SH-SY5Y (cell line): Measurements from ENCODE around the gene MAPKAPK3.

Experiments
- GATA2 ChIP-seq: IDR thresholded peaks from 2 replicates; pipeline ENCODE4 v1.6.1; 2011; ENCODE audit warnings: mild to moderate bottlenecking, low read depth, low read length
- GATA3 ChIP-seq: IDR thresholded peaks from 2 replicates; pipeline ENCODE4 v1.6.1; 2011; ENCODE audit warnings: low read depth, mild to moderate bottlenecking, low read length, moderate library complexity

Gene MAPKAPK3

DNA sequence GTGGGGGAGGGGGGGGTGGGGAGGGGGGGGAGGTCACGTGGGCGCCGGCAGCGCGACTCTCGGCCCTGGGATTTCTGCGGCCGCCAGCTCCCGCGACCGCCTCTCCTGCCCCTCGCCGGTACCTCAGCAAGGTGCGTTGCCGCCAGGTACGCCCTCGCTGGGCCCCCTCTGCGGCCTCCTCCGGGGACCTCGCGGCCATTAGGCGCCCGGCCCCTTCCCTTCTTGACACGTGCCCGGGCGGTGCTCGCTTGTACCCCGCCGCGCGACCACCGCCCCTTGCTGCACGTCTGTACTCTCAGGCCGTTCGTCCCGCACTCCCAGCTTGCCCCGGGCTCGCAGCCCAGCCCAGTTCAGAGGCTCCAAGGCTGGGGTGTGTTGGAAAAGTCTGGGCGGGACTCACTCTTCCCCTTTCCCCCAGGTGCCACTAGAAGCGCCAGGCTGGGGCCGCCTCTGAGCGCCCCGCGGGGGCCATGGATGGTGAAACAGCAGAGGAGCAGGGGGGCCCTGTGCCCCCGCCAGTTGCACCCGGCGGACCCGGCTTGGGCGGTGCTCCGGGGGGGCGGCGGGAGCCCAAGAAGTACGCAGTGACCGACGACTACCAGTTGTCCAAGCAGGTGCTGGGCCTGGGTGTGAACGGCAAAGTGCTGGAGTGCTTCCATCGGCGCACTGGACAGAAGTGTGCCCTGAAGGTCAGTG, at the start of gene MAPKAPK3:
Gene MAPKAPK3, plus strand, starts transcription at position 56 of the 696 bp plus-strand sequence. Its CDS starts 415 bp downstream, at position 471.
- TF ChIP-seq GATA2 (no peak), GATA3 (no peak)

DNA sequence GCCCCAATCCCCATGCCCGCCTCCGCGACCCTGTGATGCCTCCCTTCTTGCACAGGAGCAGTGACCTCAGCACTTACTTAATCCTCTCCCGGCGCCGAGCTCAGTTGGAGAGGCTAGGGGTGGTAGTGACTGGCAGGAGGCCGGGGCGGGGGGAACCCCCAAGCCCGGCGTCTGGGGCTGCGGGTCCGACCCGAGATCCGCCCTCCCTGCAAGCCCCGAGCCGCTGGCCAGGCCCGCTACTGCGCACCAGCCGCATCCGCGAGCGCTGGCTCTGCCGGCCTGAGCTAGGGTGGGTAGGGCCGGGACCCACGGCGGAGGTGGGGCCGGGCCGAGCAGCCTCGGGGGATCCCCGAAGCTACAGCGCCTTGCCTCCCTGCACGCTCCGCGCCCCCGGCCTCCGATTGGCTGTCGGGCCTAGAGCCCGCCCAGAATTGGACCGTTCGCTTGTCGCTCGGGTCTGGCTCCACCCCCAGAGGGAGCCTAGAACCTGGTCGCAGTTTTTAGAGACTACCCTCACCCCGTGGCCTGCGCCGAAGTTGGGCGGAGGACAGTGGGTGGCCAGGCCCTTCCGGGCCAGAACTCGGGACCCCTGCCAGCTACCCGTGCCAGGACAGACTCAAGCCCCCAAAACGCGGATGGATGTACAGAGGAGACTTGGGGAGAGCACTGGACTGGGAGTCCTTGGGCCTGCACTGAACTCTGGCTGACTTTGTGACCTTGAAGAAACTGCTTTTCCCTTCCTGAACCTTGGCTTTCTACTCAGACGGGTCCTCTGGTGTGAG, 49.4 kb upstream of the MAPKAPK3 start, which contains the start of gene C3orf18:
Gene C3orf18, minus strand, starts transcription at position 362 of the 782 bp plus-strand sequence. CDS start 2,048 bp downstream, outside the sequence.
- TF ChIP-seq GATA3: no peak
- TF ChIP-seq GATA2: no peak

- no peak for TF ChIP-seq GATA3
- no peak for TF ChIP-seq GATA2
These were observed 47.8 kb upstream of the MAPKAPK3 start, which contains the start of gene HEMK1 for GRCh38 chr3:50568947-50569749. Gene HEMK1, plus strand, starts transcription at chr3:50569522. Its CDS starts 1,583 bp downstream, at chr3:50571105.

DNA sequence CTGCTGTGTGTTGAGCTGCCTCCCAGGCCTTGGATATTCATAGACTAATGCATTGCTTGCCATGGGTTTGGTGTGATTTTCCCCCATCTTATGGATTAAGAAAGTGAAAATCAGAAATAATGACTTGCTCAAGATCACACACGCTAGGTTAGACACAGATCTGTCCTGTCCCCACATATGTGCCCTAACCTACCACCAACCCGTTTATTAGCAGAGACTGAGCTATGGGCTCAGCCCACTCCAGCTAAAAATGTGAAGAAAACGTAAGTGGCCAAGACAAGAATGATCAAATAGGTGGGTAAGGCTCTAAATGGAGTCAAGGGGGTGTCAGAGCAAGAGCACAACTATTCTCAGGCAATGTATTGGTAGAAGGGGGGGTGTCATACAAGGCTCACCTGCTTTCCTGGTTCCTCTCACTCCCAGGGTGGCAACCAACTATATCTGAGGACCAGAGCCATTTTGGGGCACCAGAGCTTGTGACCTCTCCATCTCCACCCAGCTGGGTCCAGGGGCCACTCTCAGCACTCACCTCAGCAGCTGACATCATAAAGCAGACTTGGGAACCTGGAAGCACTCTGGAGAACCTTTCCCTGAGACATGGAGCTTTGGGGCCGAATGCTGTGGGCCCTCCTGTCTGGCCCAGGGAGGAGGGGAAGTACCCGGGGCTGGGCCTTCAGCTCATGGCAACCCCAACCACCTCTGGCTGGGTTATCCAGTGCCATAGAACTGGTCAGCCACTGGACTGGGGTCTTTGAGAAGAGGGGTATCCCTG, 46.3 kb upstream of the MAPKAPK3 start:
- no peak for TF ChIP-seq GATA3
- TF ChIP-seq GATA2: no peak

GRCh38 chr3:50571486-50571885, 45.5 kb upstream of the MAPKAPK3 start:
- TF ChIP-seq GATA3 (no peak), GATA2 (no peak)

DNA sequence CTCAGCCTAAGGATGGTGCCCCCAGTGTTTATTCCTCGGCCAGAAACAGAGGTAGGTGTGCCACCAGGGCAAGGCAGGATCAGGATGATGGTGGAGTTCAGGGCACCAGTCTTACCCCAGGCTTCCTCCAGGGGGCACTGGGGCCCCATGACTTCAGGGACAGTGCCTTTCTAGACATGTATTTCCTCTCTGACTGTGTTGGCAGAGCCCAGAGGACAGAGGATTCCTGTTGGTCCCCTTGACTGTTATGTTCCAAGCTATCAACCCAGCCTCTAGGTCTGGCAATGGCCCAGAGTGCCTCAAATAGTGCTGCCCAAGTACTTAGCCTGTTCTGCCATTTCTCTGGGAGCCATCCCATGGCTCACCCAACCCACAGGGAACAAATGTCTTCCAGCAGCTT, 44.8 kb upstream of the MAPKAPK3 start:
- TF ChIP-seq GATA2: no peak
- no peak for TF ChIP-seq GATA3

DNA sequence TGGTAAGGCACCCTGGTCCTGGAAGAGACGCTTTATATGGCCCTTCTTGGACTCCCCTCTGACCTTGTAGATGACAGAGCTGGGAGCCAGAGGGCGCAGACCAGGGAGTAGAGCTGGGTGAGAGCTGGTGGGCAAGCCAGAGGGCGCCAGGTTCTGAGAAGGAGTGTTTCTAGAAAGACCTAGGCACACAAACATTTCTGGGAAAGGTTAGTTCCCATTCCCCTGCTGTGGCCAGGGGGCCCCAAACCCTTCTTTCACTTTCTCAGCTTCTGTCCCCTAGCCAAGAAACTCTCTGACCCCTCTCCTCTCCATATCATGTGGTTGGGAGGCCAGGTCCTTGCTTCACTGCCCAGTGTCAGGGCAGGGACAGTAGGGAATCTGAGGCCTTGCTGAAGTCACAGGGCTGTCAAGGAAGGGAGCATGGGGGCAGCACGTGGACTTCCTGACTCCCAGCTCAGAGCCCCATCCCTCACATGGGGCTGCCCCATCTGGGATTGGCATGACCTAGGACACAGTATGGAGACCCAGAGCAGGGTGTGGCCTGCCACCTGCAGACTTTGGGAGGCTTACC, 44.1 kb upstream of the MAPKAPK3 start:
- TF ChIP-seq GATA2: no peak
- no peak for TF ChIP-seq GATA3

DNA sequence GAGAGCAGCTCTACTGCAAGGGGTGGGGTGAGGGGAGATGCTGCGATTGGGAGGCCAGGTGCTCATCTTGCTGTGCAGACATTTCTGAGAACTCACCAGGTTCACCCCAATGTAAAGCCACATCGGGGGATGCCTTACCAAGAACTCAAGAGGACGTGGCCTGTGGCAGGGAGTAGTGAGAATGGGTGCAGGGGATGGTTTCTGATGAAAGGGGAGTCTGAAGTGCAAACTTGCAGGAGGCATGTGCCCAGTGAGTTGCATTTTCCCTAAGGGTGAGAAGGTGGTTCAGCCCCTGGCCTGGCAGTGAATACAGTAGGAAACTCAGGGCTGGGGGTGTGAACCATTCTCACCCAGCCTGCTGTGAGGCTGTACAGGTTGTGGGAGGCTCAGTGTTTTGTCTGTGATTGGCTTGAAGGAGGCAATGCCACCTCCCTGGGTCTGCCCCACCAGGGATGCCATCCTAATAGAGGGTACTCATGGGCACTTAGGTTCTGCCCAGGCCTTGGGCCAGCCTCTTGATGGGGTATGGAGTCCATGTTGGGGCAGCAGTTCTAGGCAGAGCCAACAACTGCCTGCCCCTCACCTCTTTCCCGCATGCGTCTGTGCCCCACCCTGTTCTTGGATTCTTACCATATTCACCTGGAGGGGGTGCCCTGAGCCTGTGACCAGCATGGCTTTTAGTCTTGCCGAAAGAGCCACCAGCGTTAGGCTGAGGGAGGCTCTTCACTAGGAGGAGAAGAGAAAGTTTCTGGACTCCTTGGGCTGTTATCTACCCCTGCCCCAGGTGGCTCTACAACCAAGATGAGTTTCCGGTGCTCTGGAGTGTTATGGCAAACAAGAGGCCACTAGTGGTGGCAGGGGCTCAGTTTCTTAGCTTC, 43.1 kb upstream of the MAPKAPK3 start:
- no peak for TF ChIP-seq GATA3
- TF ChIP-seq GATA2: no peak

DNA sequence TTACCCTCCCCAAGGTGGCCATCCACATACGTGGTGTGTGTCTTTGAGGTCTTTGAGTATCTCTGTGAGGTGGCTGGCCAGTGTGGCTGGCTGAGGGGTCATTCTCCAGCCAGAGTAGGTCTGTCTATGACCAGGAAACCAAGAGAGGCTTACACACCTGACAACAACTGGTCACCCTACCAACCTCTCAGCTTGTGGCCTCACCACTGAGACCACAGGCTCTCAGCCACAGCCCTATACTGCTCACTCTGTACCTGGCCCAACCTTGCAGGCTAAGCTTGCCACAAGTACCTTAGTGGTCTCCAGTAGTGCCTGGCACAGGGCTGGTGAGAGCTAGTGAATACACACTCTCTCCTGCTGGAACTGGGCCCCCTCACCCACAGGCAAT, 42.5 kb upstream of the MAPKAPK3 start:
- TF ChIP-seq GATA2 (no peak), GATA3 (no peak)

- TF ChIP-seq GATA2 (no peak), GATA3 (no peak)
These were observed 41.6 kb upstream of the MAPKAPK3 start for GRCh38 chr3:50575372-50575771.

DNA sequence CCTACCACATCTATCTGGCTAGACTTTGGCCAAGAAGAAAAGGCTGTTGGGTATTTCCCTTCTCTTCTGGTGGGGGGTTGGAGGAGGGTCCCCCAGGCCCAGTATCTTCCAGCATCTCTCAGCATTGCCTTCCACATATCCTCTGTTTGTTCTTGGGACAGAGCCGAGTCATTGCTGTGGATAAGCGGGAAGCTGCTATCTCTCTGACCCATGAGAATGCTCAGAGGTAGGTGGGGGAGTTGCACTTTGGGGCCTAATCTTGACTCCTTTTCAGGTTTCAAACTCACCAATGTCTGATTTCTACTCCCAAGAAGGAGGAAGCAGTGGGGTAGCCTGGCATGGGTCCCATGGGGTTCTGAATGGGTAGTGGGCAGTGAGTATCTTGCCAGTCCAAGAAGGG, 39.6 kb upstream of the MAPKAPK3 start:
- TF ChIP-seq GATA3 (no peak), GATA2 (no peak)

GRCh38 chr3:50580683-50581458, 36.1 kb upstream of the MAPKAPK3 start:
- TF ChIP-seq GATA3 (no peak), GATA2 (no peak)
